Measurements from ENCODE around the gene ACAP1.

ACAP1 gene, protein sequence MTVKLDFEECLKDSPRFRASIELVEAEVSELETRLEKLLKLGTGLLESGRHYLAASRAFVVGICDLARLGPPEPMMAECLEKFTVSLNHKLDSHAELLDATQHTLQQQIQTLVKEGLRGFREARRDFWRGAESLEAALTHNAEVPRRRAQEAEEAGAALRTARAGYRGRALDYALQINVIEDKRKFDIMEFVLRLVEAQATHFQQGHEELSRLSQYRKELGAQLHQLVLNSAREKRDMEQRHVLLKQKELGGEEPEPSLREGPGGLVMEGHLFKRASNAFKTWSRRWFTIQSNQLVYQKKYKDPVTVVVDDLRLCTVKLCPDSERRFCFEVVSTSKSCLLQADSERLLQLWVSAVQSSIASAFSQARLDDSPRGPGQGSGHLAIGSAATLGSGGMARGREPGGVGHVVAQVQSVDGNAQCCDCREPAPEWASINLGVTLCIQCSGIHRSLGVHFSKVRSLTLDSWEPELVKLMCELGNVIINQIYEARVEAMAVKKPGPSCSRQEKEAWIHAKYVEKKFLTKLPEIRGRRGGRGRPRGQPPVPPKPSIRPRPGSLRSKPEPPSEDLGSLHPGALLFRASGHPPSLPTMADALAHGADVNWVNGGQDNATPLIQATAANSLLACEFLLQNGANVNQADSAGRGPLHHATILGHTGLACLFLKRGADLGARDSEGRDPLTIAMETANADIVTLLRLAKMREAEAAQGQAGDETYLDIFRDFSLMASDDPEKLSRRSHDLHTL

DNA sequence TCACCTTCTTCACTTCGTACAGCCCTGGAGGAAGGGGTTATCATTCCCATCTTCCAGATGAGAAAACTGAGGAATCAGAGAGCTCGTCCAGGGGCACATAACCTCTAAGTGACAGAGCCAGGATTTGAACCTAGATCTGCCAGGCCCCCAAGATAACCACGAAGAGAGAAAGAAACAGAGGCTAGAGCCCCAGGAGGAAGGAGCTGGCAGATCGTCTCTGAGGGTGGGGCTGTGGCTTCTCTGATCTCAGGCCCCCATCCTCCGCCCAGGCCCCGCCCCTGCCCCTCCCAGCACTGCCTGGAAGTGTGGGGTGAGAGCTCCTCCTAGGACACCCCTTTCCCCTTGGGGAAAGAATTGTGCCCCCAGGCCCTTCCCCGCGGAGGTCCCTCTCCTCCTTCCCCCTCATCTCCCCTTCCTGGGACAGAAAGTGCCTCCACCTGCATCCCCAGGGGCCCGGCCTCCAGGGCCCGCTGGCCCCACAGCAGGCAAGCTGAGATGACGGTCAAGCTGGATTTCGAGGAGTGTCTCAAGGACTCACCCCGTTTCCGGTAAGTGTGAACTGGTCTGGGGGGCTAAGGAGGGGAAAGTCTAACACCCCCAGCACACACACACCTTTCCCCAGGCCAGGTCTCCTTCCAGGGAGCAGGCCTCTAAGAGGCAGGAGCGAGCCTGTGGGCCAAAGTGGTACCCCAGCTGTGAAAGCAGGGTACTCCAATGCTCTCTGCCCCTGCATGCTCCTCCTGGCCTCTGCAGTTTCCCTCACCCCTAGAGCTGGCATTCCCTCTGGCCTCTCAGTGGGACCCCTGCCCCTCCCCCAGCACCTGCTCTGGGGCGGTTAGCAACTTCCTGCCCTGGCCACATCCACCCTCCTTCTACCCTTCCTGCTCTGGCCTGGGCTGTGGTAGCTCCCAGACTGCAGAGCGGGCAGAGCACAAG, at the start of gene ACAP1:
TSS of gene ACAP1 (plus strand) at position 290 of the 936 bp plus-strand sequence. CDS start at position 496, 206 bp downstream.
- DNase-seq (ENCODE audit: extremely low spot score, insufficient read length, low read depth) (no peak), FAIRE-seq (peak; percentile 93)

DNA sequence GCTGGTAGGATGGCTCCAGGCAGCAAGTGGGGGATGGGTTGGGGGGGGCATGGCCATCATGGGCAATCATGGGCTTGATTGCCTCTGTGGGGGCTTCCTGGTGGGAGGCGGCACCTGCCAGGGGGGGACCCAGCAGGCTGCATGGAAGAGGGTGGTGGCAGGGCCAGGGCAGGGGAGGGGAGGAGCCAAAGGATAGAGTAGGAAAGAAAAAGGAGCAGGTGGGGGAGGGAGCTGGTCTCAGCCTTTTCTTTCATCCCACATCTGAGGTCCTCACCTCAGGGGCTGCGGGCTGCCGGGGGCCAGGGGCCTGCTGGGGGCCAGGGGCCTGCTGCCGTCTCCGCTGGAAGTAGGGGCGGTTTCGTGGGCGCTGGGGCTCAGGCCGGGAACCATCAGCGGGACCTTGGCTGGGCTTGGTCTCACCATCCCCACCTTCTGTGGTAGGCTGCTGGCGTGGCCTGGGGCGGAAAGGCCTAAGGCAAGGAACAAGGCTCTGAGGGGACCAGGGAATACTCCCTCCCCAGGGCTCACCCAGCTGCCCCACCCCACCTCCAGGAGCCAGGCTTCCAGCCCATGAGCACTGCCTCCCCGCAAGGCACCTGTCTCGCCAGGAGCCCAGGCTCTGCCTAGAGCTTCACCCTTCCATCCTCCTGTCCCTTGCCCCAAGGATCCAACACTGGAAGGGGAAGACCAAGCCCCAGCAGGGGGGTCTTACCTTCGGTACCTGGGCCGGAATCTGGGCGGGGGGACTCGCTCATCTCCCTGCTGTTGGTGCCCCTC, 46.9 kb upstream of the ACAP1 start:
- no peak for DNase-seq (ENCODE audit: extremely low spot score, insufficient read length, low read depth)
- FAIRE-seq = no peak

DNA sequence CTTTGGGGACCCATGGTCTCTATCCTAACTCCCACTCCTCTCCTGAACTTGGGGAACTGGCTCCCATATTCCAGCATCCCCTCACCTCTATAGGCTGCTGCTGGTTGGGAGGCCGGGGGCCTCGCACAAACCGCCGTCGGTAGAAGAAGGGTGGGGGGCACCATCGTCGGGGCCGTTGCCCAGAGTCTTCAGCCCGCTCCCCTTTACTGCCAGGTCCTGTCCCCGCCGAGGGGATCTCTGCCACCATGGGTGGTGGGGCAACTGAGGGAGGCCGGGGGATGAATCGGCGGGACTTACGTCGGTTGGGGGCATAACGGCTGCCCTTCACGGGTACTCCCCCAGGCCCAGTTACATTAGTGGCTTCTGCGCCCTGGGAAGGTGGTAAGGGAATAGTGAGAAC, 46.2 kb upstream of the ACAP1 start:
- FAIRE-seq (no peak), DNase-seq (ENCODE audit: extremely low spot score, insufficient read length, low read depth) (no peak)

DNA sequence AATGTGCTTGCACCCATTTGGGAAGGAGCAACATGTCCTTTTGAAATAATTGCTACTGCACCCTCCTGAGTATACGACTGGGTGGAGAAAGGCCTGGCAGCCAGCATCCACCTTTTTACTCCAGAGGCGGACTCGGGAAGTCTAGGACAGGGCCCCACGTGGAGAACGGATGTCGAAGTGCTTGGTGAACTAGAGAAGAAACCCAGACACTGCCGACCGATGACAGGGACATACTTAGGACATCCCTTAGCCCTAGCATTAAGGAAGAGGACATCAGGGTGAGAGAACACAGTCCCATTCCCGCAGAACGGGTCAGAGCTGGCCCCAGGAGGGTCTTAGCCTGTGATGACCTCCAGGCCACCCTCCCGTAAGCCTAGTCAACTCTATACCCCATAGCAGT, 45.6 kb upstream of the ACAP1 start:
- no peak for FAIRE-seq

DNA sequence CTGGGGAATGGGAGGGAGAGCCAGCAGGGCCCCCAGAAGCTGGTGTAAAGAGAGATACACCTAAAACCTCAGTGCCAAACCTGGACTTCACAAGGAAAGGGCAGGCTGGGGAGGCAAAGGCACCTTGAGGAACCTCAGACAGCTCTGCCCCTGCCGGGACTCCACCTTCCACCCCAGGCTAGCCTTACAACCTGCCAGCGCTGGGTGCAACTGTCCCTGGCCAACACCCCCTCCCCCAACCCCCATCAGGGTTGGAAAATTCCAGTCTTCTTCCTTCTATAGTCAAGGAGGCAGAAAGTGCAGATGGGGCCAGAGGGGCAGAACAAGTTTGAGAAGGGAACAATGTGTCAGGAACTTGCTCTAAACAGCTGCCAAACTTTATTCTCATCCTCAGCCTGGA, 44.1 kb upstream of the ACAP1 start:
- FAIRE-seq (no peak), DNase-seq (ENCODE audit: extremely low spot score, insufficient read length, low read depth) (no peak)

More for the DNA sequence above, 45.6 kb upstream of the ACAP1 start:
- no peak for DNase-seq (ENCODE audit: extremely low spot score, insufficient read length, low read depth)

DNA sequence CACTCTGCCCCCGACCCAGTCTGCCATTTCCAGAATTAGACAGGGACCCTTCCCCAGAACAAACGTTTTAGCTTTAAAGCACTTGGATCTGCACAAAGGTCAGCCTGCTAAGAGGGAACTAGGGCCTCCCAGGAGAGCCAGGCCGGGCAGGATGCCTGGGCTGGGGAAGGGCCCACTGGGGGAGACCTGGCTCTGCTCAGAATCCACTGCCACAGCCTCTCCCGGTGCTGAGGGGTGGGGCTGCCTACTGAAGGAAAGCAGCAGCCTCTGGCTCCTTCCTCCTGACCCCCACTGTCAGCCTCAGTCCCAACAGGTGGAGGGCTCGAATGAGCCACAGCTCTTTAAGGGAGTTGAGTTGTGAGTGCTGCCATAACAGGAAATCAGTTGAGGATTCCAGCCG, 43.6 kb upstream of the ACAP1 start:
- DNase-seq (ENCODE audit: extremely low spot score, insufficient read length, low read depth) = no peak
- FAIRE-seq = no peak

DNA sequence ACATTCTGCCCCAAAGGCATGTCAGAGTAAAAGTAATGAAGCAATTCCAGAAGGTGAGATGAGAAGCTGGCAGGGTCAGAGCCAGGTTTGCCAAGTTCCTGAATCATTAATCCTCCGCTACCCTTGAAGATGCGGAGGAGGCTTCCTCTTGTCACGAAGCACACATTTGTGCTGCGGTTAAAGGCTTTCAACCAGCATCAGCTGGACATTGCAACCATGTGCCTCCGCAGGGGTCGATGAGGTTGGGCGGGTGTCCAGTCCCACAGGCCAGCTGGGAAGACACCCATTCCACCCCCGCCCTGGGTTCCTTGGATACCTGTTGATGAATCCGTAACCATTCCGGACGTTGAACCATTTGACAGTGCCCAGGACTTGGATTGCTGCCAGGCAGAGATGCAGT, 43.2 kb upstream of the ACAP1 start:
- no peak for DNase-seq (ENCODE audit: extremely low spot score, insufficient read length, low read depth)
- no peak for FAIRE-seq

DNA sequence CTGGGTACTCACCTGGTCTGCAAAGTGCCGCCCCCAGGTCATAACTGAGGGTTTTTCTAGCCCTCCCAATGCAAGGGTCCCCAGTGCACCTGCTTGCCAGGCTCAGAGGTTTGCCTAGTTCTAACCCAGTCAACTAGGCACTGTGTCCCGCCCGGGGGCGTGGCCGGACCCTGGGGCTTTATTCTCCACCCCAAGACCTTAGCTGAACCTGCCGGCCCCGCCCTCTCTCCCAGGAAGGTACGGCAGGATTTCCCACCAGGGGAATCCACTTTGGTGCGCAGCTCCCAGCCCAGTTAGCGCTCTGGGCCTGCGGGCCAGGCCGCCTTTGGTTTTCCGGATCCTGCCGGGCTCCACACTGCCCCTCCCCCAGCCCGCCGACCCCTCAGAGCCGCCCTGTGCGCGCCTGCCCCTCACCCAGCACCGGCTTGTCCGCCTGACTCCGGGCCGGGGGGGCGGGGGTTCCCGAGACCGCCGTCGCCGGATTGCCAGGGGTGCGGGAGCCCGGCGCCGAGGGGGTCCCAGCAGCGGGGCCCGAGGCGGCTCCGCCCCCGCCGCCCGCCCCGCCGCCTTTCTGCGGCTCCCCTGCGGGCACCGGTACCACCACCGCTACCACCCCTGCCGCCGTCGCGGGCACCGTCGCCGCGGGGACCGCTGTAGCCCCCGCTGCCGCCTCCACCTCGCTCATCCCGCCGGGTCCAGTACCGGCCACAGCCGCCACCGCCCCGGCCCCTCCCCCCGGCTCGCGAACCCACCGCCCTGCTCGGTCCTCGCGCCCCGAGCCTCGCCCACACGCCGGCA, 42.3 kb upstream of the ACAP1 start:
- DNase-seq (ENCODE audit: extremely low spot score, insufficient read length, low read depth) (no peak), FAIRE-seq (no peak)

DNA sequence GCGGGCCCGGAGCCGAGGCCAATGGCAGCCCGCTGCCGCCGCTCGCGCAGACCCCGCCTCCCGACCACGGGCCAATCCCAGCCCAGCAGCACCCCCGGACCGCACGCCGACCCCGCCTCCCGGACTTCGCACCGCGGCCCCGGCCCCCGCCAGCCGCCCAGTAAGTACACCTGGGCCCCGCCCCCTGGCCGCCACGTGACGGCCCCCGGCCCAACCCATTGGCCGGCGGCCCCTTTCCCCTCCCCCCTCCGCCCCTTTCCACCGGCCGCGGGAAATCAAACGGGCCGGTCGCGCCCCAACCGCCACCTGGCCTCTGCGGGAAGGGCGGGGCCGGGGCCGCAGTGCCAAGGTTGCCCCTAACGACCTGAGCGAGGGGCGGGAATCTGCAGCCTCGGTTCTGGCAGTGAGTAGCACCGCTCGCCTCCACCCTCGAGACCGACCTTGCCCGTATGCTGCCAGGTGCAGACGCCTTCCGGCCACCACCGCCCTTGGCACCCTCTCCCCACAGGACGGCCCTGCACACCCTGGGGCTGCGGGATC, 41.6 kb upstream of the ACAP1 start, which contains the start of gene YBX2:
TSS of gene YBX2 (minus strand) at position 26 of the 540 bp plus-strand sequence. CDS start 139 bp downstream, outside the sequence.
- no peak for DNase-seq (ENCODE audit: extremely low spot score, insufficient read length, low read depth)

DNA sequence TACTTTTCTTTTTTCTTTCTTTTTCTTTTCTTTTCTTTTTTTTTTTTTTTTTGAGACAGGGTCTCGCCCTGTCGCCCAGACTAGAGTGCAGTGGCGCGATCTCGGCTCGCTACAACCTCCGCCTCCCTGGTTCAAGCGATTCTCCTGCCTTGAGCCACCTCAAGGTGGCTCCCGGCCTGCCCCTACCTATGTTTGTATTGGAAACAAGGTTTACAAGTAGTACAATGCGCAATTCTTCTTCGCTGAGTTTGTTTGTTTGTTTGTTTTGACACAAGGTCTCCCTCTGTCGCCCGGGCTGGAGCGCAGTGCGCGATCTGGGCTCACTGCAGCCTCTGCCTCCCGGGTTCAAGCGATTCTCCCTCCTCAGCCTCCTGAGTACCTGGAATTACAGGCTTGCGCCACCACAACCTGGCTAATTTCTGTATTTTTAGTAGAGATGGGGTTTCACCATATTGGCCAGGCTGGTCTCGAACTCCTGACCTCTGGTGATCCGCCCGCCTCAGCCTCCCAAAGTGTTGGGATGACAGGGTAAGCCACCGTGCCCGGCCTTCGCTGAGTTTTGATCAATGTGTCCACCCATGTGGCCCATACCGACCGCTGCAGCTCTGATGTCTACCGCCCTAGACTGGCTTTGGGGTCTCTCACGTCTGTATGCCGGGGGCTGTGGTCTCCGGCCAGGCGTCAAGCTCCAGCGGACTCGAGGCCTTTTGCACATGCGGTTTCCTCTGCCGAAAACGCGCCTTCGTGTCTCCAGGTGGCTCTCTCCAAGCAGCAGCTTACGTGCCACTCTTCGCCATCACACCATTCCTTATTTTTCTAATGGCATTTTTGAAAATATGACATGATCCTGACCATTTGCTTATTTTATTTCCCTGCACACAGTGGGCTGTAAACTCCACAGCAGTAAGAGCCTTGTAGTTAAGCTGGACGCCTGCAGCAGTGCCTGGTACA, 40.8 kb upstream of the ACAP1 start:
- DNase-seq (ENCODE audit: extremely low spot score, insufficient read length, low read depth) = no peak
- no peak for FAIRE-seq

More for the DNA sequence above, 41.6 kb upstream of the ACAP1 start, which contains the start of gene YBX2:
- no peak for FAIRE-seq

DNA sequence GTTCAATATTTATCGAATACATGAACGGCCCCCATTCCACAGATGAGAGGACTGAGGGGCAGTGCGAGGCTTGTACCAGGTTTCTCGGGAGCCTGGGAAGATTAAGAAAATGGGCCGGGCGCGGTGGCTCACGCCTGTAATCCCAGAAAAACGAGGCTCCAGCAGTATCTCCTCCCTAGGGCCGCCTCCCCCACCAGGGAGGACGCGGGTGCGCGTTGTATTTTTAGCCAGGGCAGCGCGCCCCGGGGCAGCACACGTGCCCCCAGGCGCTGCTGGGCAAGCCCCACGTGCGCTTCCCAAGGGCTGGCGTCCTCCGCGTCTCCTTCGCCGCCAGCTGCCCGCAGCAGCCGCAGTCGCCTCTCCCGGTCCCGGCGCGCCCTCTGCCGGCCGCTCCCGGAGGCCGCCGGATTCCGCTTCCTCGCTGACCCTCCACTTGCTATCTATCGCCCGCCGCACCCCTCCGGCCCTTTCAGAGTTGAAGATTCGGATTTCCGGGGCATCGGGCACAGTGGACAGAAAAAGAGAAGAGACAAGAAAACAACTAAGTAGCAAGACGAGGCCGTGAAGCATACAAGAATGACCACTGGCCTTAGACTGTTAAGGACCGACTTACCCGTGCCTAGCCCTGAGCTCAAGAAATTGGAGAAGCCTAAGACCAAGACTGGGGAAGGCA, 40.0 kb upstream of the ACAP1 start:
- no peak for DNase-seq (ENCODE audit: extremely low spot score, insufficient read length, low read depth)
- peak; percentile 69 for FAIRE-seq

DNA sequence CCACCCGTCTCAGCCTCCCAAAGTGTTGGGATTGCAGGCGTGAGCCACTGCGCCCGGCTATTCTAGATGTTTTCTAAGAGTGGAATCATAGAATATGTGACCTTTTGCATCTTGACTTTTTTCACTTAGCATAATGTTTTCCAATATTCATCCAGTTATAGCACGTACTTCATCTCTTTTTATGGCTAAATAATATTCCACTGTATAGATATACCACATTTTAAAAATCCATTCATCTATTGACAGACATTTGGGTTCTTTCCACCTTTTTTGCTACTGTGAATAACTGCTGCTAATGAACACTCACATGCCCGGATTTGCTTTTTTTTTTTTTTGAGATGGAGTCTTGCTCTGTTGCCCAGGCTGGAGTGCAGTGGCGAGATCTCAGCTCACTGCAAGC, 32.1 kb upstream of the ACAP1 start:
- no peak for DNase-seq (ENCODE audit: extremely low spot score, insufficient read length, low read depth)
- FAIRE-seq = no peak

DNA sequence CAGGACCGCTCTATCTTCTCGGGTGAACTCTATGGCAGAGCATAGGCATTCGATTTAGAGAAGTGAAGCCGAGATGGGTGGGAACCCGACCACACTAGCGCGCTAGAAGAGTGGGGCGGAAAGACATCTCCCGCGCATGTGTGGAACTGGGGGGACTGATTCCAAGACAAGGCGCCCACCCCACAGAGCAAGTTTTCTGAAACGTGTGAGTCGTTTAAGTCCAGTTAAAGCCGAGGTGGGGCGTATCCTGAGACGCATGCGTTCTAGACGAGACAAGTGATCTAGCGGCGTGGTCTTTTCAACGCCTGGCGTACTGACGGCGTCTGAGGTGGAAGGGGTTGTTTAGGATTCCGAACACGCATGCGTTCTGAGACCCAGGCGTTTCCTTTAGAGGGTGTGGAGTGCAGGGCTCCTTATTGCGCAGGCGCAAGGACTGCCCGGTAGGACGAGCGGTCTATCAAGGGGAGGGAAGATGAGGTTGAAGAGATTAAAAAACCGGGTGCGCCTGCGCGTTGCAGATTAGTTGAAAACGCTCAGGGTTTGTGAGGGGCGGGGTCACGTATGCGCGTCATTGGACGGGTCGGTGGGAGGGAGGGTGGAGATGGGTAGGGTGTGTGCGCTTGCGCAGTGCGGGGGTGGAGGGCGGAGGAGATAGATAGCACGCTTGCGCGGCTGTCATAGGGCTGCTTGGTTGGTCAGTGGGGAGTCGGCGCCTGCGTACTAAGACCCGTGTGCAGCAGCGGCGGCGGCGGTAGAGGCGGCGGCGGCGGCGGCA, 29.2 kb upstream of the ACAP1 start, which contains the start of gene EIF5A:
TSS of gene EIF5A (plus strand) at position 718 of the 775 bp plus-strand sequence. CDS start 2,008 bp downstream, outside the sequence.
- peak; percentile 99 for FAIRE-seq
- peak; percentile 89 for DNase-seq (ENCODE audit: extremely low spot score, insufficient read length, low read depth)

DNA sequence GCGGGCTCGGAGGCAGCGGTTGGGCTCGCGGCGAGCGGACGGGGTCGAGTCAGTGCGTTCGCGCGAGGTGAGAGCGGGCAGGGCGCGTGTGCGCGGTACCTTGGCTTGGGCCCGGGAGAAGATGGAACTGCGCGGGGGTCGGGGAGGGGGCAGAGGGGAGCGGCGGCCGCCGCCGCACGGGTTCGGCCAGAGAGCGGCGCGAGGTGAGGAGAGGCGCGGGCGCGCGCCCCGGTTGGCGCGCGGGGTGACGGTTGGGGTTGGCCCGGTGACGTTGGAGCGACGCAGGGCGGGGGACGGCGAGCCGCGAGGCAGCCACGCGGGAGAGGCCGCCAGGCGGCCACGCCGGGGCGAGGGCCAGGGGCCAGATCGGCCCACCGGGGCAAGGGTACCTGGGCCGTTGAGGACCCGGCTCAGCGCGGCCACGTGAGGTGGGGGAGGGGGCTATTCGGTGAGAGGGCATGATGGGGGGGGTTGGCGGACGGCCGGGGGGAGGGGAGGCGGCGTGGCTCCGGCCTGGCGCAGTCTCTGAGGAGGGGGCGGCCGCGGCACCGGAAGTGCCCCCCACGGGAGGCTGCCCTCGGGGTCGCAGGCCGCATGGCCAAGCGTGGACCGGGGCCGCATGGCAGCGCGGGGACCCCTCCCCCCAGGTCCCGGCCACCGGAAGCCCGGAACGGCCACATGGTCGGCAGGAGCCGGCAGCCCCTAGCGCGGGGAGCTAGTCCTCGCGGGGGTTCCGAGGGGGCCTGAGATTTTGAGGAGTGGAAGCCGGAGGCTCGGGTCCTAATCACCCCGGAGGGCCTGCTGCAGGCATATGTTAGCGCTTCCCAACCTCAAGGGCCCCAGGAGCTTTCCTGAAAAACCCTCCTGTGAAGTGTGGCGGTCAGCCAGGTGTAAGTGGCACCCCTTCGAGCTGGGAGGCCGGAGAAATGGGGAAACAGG, 28.4 kb upstream of the ACAP1 start:
- FAIRE-seq = no peak
- no peak for DNase-seq (ENCODE audit: extremely low spot score, insufficient read length, low read depth)

All from GM18507 (cell line).